ENCODE measurements around the gene C6orf163. TPM values are rescaled to one million over a fixed set of nuclear protein-coding genes. Genes with fewer than 3 reads are reported as not detected.

Gene C6orf163
- total RNA-seq, 1 experiment from 2014 or later: 1.5 TPM

GRCh38 chr6:87341899-87342298 is 2.7 kb upstream of the C6orf163 start:
- Histone ChIP-seq H3K9me3 (ENCODE audit: control insufficient read depth in 1 of 2, insufficient read depth in 1 of 2, low read depth in 1 of 2, low read length in 2 of 2) (no peaks in the 10 kb centered on the region), H3K27ac (ENCODE audit: low read depth, low read length) (no peak overlapping the region), H3K9me2 (ENCODE audit: insufficient read depth) (no peaks in the 10 kb centered on the region), H2AFZ (ENCODE audit: low read depth, low read length, poor library complexity, severe bottlenecking) (no peak overlapping the region), H3K4me1 (ENCODE audit: control insufficient read depth in 1 of 2, insufficient read depth in 2 of 2, low read length in 2 of 2) (no peaks in the 10 kb centered on the region), H3K4me3 (replicated peaks in 1 of 2; ENCODE audit: low read depth in 1 of 2, low read length in 2 of 2) (no peak overlapping the region), H3K27me3 (ENCODE audit: insufficient read depth, low read length) (no peaks in the 10 kb centered on the region), H3K4me2 (ENCODE audit: low read length) (no peak overlapping the region), H3K36me3 (ENCODE audit: control insufficient read depth in 1 of 2, insufficient read depth in 2 of 2, low read length in 2 of 2) (no peaks in the 10 kb centered on the region), H3K79me2 (ENCODE audit: insufficient read depth, low read length) (no peaks in the 10 kb centered on the region), H4K20me1 (ENCODE audit: insufficient read depth) (no peaks in the 10 kb centered on the region), H3K9ac (ENCODE audit: low read length) (no peak overlapping the region)
- no TSS peak for BruUV-seq (replicated peaks)
- intact Hi-C loops (cut with micrococcal nuclease): no loop called here
- TF ChIP-seq FOSL1 (IDR thresholded peaks at IDR 0.05; ENCODE audit: low read depth) (no peak), RAD21 (IDR thresholded peaks at IDR 0.05; ENCODE audit: low read depth) (no peak), CEBPB (IDR thresholded peaks at IDR 0.05; ENCODE audit: low read depth) (no peak), ELF1 (IDR thresholded peaks at IDR 0.05; ENCODE audit: borderline replicate concordance, low read depth) (no peak), ZFX (IDR thresholded peaks at IDR 0.05) (no peak), CBX3 (IDR thresholded peaks at IDR 0.05; ENCODE audit: low read depth) (no peak), SIN3A (IDR thresholded peaks at IDR 0.05; ENCODE audit: low read depth) (no peak), SP1 (IDR thresholded peaks at IDR 0.05; ENCODE audit: low read depth) (no peak), TCF7L2 (IDR thresholded peaks at IDR 0.05; ENCODE audit: borderline replicate concordance, extremely low read depth, insufficient read depth, insufficient read length) (no peak), REST (IDR thresholded peaks at IDR 0.05; ENCODE audit: low read depth) (no peak), POLR2AphosphoS5 (IDR thresholded peaks at IDR 0.05; ENCODE audit: low read depth, low read length) (no peak), SRF (IDR thresholded peaks at IDR 0.05; ENCODE audit: low read depth) (no peak)
- TF ChIP-seq, protein P1, sequence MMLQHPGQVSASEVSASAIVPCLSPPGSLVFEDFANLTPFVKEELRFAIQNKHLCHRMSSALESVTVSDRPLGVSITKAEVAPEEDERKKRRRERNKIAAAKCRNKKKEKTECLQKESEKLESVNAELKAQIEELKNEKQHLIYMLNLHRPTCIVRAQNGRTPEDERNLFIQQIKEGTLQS (IDR thresholded peaks at IDR 0.05): no peak
- CTCF ChIA-PET: no interaction called here
- RAD21 ChIA-PET (ENCODE audit: low non-redundant PET in 1 of 2, low total read pairs in 2 of 2, uncharacterized antibody in 2 of 2, unreplicated experiment in 2 of 2): no interaction called here
- ATAC-seq (no peak), DNase-seq (ENCODE audit: low read depth, low spot score) (no peak)
- POLR2A ChIA-PET: no interaction called here
